HL-60 (cell line): ENCODE measurements around the gene IKBKE.

Source experiments
- DNase-seq, 2 experiments: peaks; one replicate each; pipeline ENCODE4 v3.0.0-alpha.2; 2010 to 2020; ENCODE audit warnings: low read depth in 1 of 2, low spot score in 1 of 2
- H3K27ac ChIP-seq: fragments of 250-450 bp; sonication (Bioruptor Pico); replicated peaks from 2 replicates; pipeline ENCODE4 v1.5.1; 2020; ENCODE audit warnings: mild to moderate bottlenecking, moderate library complexity
- H3K27me3 ChIP-seq: fragments of 250-450 bp; sonication (Bioruptor Pico); 2 replicates; pipeline ENCODE4 v1.5.1; 2021; ENCODE audit warnings: mild to moderate bottlenecking, moderate library complexity; ENCODE audit not compliant: insufficient read depth, poor library complexity, severe bottlenecking
- H3K4me3 ChIP-seq: replicated peaks from 2 replicates; pipeline ENCODE4 v1.5.1; 2011; ENCODE audit warnings: mild to moderate bottlenecking, control low read depth, low read length; ENCODE audit not compliant: insufficient read depth
- CTCF ChIP-seq: IDR thresholded peaks from one replicate; pipeline ENCODE4 v1.5.1; 2011; ENCODE audit warnings: low read length, control low read depth, inconsistent platforms; ENCODE audit not compliant: insufficient read depth
- GABPA ChIP-seq: IDR thresholded peaks from 2 replicates; pipeline ENCODE4 v1.6.1; 2012; ENCODE audit warnings: low read depth
- POLR2AphosphoS5 ChIP-seq: IDR thresholded peaks from 2 replicates; pipeline ENCODE4 v1.6.1; 2012; ENCODE audit warnings: low read depth
- REST ChIP-seq: IDR thresholded peaks from 2 replicates; pipeline ENCODE4 v1.6.1; 2012; ENCODE audit warnings: low read depth; ENCODE audit not compliant: insufficient replicate concordance
- SPI1 ChIP-seq: IDR thresholded peaks from 2 replicates; pipeline ENCODE4 v1.6.1; 2012; ENCODE audit warnings: low read depth, mild to moderate bottlenecking, borderline replicate concordance

The IKBKE gene

GRCh38 chr1:206509612-206510257 lies 39.5 kb downstream of the IKBKE start:
- DNase-seq, result no peak
- Histone ChIP-seq H3K27me3 (peaks cover 15% of the 10 kb centered on the region), H3K4me3 (no peak overlapping the region), H3K27ac (no peak overlapping the region)
- no peak for TF ChIP-seq REST
- no peak for TF ChIP-seq GABPA
- no peak for TF ChIP-seq SPI1
- TF ChIP-seq CTCF, result no peak
- no peak for TF ChIP-seq POLR2AphosphoS5

- DNase-seq, result no peak
- Histone ChIP-seq H3K27me3 (peaks cover 15% of the 10 kb centered on the region), H3K27ac (no peak overlapping the region), H3K4me3 (no peak overlapping the region)
- TF ChIP-seq SPI1, result no peak
- no peak for TF ChIP-seq POLR2AphosphoS5
- TF ChIP-seq CTCF, result no peak
- TF ChIP-seq REST, result no peak
- TF ChIP-seq GABPA, result no peak
Measured at GRCh38 chr1:206510371-206510770, 40.1 kb downstream of the IKBKE start.

GRCh38 chr1:206511362-206512057 lies 41.2 kb downstream of the IKBKE start:
- no peak for DNase-seq

More at GRCh38 chr1:206511362-206512057, 41.2 kb downstream of the IKBKE start:
- Histone ChIP-seq H3K27ac (no peak overlapping the region), H3K4me3 (no peak overlapping the region), H3K27me3 (peaks cover 15% of the 10 kb centered on the region)
- TF ChIP-seq SPI1 (no peak), GABPA (no peak), REST (no peak), CTCF (no peak), POLR2AphosphoS5 (no peak)
